Measurements from ENCODE around the gene GSTT2B.
A peak's percentile ranks its signal among the peaks of the same experiment; 100 is the strongest.
"Not testable (repeated sequence)": the region's sequence is repeated elsewhere in the genome, so short reads cannot be mapped to it uniquely, and the experiment has no call there.

GSTT2B gene

GRCh38 chr22:24001314-24001713, 40.3 kb upstream of the GSTT2B start:
- H3K36me3 ChIP-seq, result no peaks in the 10 kb centered on the region
- no peaks in the 10 kb centered on the region for H3K9me3 ChIP-seq
- no peak for TF ChIP-seq CTCF (IDR thresholded peaks at IDR 0.05; ENCODE audit: low read depth, low read length)
- no peak for DNase-seq
- H3K4me3 ChIP-seq (ENCODE audit: low read depth, low read length), result no peak overlapping the region
- no peaks in the 10 kb centered on the region for H3K27me3 ChIP-seq
- H3K4me1 ChIP-seq, result no peaks in the 10 kb centered on the region

- H3K36me3 ChIP-seq; H3K4me3 ChIP-seq (ENCODE audit: low read depth, low read length); H3K9me3 ChIP-seq; DNase-seq; H3K4me1 ChIP-seq; H3K27me3 ChIP-seq: not testable (repeated sequence)
Measured at GRCh38 chr22:23999779-24000178, 38.8 kb upstream of the GSTT2B start.

- no peaks in the 10 kb centered on the region for H3K4me1 ChIP-seq
- H3K4me3 ChIP-seq (ENCODE audit: low read depth, low read length), result no peak overlapping the region
- no peaks in the 10 kb centered on the region for H3K9me3 ChIP-seq
- DNase-seq, result no peak
- no peak for TF ChIP-seq CTCF (IDR thresholded peaks at IDR 0.05; ENCODE audit: low read depth, low read length)
- H3K27me3 ChIP-seq, result no peaks in the 10 kb centered on the region
- no peaks in the 10 kb centered on the region for H3K36me3 ChIP-seq
Measured at GRCh38 chr22:23997092-23997491, 36.1 kb upstream of the GSTT2B start.

DNA sequence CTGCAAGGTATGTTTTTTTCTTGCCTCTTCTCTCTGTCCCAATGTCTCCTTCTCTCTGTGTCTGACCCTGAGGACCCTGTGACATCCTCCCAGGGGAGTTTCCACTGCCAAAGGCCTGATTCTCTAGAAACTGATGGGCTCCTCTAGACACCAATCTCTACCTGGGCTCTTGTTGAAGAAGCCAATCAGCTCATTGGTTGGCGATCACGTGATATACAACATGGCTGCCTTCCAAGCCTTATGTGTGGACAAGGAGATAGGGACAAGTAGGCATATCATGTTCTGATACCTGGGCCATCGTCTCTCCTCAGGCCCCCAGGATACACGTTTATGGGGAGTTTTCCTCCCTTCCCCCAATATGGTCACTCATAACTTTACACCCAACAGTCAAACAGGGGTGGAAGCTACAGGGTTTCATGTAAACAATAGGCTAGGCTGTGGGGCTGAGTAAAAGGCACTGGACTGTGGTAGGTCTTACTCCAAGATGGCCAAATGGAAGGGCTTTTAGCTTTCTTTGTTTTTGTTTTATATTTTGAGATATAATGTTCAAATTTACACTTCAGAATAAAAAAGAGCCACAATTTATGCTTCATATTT, 32.7 kb upstream of the GSTT2B start:
- peak; percentile 42 for DNase-seq
- H3K27me3 ChIP-seq, H3K9me3 ChIP-seq: not testable (repeated sequence)

GRCh38 chr22:23993080-23993479, 32.1 kb upstream of the GSTT2B start:
- DNase-seq; H3K9me3 ChIP-seq; H3K27me3 ChIP-seq; H3K36me3 ChIP-seq; H3K4me3 ChIP-seq (ENCODE audit: low read depth, low read length); H3K4me1 ChIP-seq: not testable (repeated sequence)

More for the DNA sequence above, 32.7 kb upstream of the GSTT2B start:
- H3K4me3 ChIP-seq (ENCODE audit: low read depth, low read length); H3K4me1 ChIP-seq; H3K36me3 ChIP-seq: not testable (repeated sequence)

DNA sequence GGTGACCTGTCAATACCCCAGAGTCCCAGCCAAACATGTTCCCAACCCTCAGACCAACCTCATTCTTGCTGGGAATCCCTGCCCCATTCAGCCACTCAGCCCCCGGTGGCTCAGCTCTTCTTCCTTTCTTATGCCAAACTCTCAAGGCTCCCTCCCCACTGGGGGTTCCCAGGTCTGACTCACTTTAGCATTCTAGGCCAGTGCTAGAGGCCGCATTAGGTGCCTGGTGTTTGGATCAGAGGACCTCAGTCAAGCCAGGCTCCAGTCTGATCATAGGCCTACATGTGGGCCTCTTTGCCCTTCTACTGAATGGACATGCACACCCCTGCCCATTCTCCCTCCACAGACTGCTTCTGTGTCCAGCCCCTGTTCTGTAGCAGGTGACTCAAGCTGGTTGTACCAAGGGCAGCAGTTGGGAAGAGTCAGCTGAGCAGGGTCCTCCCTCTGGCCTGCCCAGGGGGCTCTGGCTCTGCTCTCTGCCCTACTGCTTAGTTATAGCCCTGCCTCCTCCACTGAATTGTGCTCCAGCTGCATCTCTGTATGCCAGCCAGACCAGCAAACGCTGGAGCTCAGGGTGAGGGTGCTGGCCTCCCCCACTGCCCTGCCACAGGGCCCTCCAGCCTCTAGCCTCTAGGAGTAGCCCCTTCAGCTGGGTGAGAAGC, 28.7 kb upstream of the GSTT2B start:
- H3K9me3 ChIP-seq; H3K4me1 ChIP-seq; H3K4me3 ChIP-seq (ENCODE audit: low read depth, low read length); H3K27me3 ChIP-seq; DNase-seq; H3K36me3 ChIP-seq: not testable (repeated sequence)

- H3K36me3 ChIP-seq; H3K4me3 ChIP-seq (ENCODE audit: low read depth, low read length); H3K4me1 ChIP-seq; H3K9me3 ChIP-seq; DNase-seq; H3K27me3 ChIP-seq: not testable (repeated sequence)
Measured at GRCh38 chr22:23986538-23987178, 25.7 kb upstream of the GSTT2B start.

GRCh38 chr22:23986089-23986488, 25.1 kb upstream of the GSTT2B start:
- not testable (repeated sequence) for H3K36me3 ChIP-seq; H3K4me1 ChIP-seq; H3K9me3 ChIP-seq; H3K4me3 ChIP-seq (ENCODE audit: low read depth, low read length); H3K27me3 ChIP-seq; DNase-seq

- no peak overlapping the region for H3K4me3 ChIP-seq (ENCODE audit: low read depth, low read length)
- TF ChIP-seq CTCF (IDR thresholded peaks at IDR 0.05; ENCODE audit: low read depth, low read length), result peak; percentile 88
- H3K4me1 ChIP-seq, result no peaks in the 10 kb centered on the region
- H3K9me3 ChIP-seq, result no peaks in the 10 kb centered on the region
- no peaks in the 10 kb centered on the region for H3K27me3 ChIP-seq
- DNase-seq, result peak; percentile 63
- H3K36me3 ChIP-seq, result no peaks in the 10 kb centered on the region
Measured at GRCh38 chr22:23984430-23984829, 23.4 kb upstream of the GSTT2B start.

DNA sequence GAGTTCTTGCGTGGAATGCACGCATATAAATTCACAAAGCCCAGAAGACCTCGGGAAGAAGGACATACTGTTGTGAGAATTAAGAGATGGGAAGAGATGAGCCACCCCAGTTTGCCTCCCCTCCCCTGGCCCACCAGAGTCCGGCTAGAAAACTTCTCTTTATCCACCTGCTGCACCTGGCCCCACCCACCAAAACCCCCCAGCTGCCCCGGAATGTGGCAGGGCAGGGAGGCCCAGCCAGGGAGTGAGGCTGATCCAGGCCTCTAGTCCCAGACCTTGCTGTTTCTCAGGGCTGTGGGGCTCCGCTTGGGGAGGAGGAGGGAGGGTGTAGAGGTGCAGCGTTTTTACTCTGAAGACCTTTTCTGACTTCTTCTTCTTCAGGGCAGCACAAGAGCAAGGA, 19.6 kb upstream of the GSTT2B start:
- 0 out of 2 replicates have a peak overlapping the region, but pooled peaks have one; percentile 20 for H3K4me3 ChIP-seq (ENCODE audit: low read depth, low read length)

DNA sequence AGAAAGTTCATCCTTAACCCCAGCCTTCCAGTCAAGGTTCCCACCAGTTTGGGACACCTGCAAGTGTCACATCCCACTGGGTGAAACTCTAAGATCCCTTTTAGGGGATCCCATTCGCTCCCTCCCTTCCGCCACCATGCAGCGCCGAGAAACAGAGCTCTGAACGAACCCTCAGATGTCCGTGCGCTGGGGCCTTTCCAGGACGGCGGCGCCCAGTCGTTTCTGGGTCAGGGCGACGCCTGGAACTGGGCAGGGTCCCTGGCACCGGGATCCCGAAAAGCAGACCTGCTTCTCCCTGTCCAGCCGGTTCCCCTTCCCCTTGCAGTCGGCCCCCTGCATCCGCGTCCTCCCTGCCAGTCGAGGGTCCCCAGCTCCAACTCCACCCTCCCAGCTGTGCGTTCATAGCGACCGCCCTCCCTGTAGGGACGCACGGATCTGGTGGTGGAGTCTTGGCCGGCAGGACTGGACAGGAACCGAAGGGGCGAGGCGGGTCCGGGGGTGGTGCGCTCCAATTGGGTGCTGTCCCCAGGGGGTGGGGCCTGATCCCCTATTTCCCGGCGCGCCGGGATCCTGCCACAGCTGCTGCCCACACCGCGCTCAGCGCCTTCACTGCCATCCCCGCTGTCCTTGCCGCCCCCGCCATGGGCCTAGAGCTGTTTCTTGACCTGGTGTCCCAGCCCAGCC, 18.7 kb upstream of the GSTT2B start, which contains the start of gene GSTT2:
Gene GSTT2, plus strand, starts transcription at position 578 of the 684 bp plus-strand sequence.
- DNase-seq, H3K4me1 ChIP-seq, H3K9me3 ChIP-seq, H3K36me3 ChIP-seq, H3K27me3 ChIP-seq: not testable (repeated sequence)
- H3K4me3 ChIP-seq (ENCODE audit: low read depth, low read length), result 0 out of 2 replicates have a peak within 1 kb of the TSS, but pooled peaks have one; percentile 20

More for the DNA sequence above, 19.6 kb upstream of the GSTT2B start:
- DNase-seq, H3K4me1 ChIP-seq, H3K9me3 ChIP-seq, H3K27me3 ChIP-seq, H3K36me3 ChIP-seq: not testable (repeated sequence)

DNA sequence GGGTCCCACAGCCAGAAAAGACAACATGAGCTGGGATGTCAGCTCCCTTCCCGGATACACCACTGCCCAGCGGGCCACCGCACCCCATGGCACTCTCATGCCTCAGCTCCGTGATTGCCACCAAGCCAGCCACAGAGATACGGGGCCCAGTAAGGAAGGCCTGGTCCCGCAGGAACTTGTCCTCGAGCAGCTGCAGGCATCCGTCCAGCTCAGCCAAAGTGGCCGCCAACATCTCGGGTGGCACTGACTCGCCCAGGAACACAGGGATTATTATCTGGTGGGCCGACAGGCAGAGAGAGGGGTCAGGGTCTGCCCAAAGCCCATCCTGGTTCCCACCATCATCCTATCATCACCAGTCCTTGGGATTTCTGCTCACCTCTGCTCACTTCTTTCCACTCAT, 16.3 kb upstream of the GSTT2B start:
- not testable (repeated sequence) for H3K36me3 ChIP-seq; DNase-seq; H3K4me1 ChIP-seq; H3K27me3 ChIP-seq; H3K9me3 ChIP-seq; H3K4me3 ChIP-seq (ENCODE audit: low read depth, low read length)
